Stimulated activated naive CD4-positive, alpha-beta T cell (primary cell): Measurements from ENCODE around the gene HOXD4.

ENCODE experiments used
- DNase-seq, 6 experiments: peaks; one replicate each; lab custom pipeline; 2025; lab: John Stamatoyannopoulos, UW

The HOXD4 gene

DNA sequence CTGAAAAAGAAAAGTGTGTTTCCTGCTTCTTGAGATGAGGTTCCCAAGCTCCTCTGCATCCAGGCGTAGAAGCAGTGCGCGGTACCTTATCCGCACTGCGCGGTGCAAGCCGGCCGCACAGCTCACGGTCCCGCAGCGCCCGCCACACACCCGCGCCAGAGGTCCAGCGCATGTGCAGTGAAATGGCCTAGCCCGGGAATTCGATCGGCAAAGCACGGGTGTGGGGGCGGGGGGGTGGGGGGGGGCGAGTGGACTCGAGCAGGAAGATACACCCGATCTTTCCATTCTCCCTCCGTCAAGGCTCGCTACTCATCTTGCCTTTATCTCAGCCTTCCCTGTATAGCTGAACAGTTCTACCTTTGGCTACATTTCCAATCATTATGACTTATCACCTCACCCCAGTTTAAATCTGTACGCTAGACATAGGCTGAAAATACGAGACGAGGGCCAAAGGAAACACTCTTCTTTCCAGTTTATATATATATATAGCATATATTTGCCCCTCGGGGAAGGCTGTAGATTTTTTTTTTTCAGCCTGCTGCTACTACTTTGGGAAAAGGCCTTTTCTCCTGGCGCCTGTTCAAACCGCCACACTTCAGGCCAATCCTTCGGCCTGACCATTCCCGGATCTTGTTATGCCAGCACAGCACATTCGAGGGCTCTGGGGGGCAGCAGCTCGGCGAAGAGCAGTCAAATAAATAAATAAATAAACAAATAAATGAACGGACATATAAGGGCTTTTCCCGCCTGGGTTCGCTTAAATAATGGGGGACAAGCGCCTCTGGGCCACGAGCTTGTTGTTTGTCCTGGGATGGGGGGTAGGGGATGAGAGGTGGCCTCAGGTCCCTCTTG, 11.5 kb upstream of the HOXD4 start:
- no peak for DNase-seq

DNA sequence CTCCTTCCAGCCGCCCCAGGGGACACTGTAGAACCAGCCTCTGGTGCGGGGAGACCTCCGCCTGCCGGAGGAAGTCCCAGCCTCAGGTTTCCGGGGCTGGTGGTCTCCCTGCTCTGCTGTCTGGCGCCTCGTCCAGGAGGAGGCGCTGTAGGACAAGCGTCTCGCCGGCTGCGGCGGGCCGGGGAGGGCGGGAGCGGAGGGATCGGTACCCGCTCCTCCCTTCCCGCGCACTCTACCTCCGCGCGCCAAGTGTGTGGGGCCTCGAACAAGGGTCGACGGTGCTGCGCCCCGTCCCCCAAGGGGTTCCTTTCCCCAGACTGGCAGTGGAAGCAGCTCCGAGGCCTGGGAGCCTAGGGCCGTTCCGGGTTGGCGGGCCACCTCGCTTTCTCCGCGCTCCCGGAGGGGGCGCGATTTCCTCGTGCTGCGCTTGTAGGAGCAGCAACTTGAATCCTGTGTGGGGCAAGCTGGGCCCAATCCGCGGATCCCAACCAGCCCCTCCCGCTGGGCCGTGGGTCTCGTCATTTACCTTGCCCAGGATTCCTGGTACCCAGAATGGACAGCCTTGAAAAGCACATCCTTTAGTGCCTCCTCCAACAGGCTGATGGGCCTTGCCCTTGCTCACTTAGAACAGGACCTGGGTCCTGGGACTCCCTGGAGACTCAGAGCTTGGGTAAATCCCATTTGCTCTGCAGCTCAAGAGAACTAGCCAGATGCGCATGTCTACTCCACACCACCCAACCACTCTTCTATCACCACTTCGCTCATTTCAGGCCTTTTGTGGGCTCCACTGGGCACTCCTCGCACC, 10.6 kb upstream of the HOXD4 start:
- DNase-seq: peak; percentile 37 to 57 (median 46)

DNA sequence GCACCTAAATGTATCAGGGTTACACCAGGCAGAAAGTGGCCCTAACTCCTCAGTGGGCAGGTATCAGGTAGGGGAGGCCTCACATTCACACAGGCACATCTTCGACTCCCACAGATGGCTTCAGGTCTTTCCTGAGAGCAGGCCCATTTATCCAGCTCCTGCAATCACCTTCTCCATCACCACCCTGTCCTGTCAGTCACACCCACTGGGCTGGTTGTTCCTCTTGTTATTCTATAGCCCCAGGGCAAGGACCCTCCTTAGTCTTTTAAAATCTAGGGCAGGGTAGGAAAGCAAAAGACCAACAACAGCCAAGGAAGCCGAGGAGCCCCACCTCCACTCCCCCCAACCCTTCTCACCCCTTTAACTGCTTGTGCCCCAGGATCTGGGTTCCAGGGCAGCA, 9.1 kb upstream of the HOXD4 start:
- no peak for DNase-seq

DNA sequence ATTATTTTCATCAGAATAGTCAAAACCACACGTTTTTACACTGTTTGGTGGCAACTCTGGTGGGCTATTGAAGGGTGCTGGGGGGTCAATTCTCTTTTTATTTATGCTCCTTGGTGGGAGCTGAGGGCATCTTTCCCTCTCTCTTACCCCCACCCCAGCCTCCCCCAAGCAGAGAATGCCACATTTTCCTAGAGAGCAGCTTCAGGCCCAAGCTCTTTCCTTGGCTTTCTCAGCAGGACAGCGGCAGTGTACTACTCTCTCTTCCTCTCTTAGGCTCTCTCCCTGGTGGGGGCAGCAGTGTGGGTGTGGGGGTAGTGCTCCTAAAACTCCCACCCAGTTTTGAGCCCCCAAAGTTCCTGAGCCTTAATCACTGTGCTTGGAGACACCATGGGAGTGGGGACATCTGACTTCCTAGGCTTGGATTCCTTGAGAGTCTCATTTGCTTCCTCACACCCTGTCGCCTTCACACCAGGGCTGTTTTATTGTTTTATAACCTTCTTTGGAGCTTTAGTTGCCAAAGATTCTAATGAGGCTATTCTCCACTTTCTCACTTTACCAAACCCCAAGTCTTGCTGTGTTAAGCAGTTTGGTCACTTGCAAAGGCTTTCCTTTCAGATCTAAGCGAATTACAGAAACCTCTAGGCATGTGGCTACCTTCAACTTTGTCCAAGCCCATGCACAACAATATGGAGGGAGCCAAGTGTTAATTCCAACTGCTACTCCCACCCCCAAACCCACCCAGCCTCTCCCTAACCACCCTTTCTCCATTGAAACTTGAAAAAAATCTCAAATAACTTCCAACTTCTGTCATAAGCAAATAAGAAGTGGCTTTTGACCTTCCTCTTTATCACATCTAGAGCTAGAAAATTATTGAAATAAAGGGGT, 6.0 kb upstream of the HOXD4 start:
- DNase-seq: no peak

DNA sequence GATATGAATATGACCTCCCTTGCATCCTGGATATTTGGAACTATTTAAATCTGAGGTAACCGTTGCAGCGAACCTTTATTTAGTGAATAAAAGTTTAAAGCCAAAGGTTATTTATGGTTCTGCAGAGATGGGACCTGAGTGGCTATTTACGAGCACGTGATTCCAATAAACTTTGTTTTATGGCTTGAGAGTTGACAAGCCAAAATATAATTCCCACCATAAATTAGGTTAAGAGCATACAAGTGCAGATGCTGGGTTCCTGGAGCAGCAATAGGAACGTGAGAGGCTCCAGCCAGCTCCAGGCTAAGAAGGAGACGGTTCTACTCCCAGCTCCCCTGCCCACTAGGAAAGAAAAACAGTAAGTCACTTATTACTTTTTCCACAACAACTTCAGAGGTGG, 5.2 kb upstream of the HOXD4 start:
- no peak for DNase-seq

DNA sequence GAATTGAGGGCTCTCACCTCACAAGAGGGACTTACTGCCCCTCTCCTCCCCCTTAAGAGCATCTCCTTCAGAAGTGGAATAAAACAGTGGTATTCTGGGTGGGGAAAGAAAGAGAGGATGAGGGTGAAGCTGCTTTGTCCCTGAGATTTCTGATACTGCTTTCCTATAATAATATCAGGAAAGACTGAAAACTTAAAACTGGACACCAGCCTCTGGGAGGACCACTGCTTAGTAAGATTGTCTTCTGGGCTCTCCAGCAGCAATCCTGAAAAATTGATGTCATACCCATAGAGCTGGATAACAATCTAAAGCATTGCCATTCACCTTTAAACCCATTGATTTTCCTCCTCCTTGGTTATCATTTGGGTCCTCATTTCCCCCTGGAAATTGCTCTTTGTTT, 4.7 kb upstream of the HOXD4 start:
- no peak for DNase-seq

DNA sequence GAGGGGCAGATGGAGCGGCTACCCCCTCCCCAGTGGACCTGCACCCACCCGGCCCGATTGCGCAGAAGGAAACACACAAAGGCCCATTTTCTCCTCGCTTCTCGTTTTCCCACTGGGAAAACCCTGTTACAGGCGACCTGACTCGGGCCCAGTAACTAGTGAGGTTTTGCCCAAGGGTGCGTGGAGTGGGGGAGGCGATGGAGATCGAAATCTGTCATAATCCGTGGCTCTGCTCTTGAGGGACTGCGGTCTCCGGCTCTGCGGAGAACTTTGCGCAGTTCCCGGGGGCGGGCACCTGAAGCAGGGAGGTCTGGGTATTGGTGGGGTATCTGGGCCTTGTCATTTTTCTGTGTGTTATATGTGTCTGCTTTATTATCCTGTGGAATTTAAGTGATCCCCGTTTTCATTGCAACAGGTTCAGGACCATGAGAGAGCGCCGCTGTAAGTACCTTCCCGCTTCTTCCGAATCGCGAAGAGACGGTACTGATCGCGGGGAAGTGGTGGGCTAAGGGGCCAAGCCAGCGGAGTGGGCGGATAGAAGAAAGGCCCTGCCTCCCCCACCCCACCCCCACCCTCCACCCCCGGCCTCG, 4.0 kb upstream of the HOXD4 start:
- DNase-seq: no peak

DNA sequence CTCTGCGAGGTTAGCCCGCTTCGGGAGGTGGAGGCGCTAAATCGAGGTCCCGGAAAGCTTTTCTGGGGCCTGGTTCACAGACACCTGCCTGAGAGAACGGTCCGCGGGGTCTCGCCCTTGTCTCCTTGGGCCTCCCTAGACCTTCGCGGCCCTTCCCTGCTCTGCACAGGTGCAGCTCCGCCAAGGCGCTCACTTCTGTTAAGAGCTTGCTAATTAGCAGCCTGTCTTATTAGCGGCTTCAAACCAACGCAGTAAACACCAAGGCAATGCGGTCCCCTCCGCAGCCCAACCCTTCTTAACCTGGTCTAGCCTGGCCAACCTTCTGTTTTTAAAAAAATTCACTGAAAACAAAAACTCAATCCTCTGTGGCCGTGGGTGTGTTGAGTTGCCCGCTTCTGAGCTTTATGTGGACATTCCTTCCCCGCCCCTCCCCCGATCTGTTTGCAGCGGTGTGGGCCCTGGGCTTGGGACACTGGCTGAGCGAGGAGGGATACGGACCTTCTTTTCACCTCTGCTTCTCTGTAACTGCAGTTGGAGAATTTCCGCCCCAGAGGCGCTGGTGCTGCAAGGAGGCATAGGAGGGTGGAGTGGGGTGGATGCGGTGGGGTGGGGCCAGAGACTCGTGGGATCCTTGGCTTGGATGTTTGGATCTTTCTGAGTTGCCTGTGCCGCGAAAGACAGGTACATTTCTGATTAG, 3.4 kb upstream of the HOXD4 start:
- no peak for DNase-seq

DNA sequence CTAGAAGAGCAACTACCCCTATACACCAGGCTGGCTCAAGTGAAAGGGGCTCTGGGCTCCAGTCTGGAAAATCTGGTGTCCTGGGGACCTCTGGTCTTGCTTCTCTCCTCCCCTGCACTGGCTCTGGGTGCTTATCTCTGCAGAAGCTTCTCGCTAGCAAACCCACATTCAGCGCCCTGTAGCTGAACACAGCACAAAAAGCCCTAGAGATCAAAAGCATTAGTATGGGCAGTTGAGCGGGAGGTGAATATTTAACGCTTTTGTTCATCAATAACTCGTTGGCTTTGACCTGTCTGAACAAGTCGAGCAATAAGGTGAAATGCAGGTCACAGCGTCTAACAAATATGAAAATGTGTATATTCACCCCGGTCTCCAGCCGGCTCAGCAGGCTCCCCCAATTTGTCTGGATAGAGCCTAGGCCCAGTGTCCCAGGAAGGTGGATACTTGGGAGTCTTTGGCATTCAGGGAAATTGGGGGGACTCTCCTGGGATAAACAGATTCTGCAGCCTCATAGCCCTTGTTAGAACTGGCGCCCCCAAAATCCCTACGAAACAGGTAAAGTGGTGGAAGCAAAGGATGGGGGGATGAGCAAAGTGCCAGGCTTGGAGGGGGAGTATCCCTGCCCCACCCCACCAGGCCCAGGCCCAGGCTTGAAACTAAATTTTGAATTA, 2.5 kb upstream of the HOXD4 start:
- no peak for DNase-seq

DNA sequence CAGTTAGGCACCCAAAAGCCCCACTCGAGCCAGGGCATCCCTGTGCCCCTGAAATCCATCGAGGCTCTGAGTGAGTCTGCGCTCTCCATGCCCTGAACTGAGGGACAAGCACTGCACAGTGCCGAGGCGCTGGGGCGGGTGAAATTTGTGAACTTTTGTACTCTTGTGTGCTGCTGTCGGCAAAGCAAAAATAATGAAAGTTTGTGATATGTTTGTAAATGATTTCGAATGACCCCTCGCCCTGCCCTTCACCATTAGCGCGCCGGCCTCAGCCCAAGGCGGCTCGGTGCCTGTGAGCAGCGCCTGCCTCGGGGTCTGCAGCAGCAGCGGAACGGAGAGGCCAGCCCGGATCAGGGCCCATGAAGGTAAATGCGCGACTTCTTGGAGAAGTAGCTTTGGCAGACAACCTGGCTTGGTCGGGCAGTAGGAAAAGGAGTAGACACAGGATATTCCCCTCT, 1.8 kb upstream of the HOXD4 start:
- DNase-seq: no peak

DNA sequence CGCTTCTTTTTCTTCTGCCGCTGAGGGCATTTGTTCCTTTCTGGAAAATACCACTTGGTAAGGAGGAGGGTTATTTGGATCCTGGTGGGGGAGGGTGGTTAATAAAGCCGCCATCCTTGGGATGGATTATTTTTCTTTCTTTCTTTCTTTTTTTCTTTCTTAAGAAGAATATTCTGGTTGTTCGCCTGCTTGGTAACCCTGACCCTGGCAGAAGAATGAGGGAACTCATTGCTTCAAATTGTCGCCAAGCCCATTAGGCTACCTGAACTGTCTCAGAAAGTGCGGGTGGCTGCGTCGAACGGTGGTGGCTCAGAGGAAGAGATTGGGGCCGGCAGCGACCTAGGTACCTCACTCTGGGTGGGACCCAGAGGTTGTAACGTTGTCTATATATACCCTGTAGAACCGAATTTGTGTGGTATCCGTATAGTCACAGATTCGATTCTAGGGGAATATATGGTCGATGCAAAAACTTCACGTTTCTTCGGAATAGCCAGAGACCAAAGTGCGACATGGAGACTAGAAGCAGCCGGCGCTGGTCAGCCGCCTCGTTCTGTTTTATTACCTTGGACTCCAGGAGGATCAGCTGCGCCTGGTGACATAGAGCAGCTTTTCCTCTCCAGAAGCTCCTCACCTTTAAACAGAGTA, 1.3 kb upstream of the HOXD4 start:
- no peak for DNase-seq

DNA sequence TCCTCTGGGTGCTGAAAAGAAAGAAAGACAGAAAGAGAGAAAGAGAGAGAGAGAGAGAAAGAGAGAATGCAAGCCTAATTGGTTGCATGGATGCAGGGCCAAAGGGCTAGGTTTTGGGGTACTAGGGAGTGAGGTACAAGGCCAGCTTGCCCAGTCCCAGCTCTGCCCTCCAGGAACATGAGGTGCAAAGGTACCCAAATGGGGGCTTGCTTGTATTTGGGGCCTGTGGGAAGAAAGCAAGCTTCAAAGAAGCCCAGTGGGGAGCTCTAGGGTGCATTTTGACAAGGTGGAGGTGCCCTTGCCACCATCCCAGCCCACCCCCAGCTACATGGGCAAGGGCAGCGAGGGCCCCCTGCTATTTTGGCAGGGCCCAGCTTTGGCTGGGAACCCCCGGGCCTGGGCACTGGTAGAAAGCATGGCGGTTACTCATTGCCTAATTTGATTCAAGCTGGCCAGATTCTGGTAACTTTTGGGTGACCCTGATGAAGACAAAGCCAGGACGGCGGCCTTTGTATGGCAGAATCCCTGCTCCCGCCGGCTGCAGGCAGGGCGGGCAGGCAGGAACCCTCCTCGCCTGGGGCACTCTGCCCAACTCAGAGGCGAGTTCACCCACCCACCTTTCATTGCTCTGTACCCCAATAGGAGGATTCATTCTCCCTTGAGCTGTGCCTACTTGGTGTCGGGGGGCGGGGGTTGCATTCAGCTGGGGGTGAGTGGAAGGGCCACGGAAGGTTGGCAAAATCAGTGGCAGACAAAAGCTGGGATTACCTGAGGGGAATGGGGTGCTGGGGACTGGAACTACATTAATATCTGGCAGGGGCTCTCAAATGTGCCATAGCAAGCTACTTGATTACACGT, 537 bp upstream of the HOXD4 start:
- DNase-seq: no peak

DNA sequence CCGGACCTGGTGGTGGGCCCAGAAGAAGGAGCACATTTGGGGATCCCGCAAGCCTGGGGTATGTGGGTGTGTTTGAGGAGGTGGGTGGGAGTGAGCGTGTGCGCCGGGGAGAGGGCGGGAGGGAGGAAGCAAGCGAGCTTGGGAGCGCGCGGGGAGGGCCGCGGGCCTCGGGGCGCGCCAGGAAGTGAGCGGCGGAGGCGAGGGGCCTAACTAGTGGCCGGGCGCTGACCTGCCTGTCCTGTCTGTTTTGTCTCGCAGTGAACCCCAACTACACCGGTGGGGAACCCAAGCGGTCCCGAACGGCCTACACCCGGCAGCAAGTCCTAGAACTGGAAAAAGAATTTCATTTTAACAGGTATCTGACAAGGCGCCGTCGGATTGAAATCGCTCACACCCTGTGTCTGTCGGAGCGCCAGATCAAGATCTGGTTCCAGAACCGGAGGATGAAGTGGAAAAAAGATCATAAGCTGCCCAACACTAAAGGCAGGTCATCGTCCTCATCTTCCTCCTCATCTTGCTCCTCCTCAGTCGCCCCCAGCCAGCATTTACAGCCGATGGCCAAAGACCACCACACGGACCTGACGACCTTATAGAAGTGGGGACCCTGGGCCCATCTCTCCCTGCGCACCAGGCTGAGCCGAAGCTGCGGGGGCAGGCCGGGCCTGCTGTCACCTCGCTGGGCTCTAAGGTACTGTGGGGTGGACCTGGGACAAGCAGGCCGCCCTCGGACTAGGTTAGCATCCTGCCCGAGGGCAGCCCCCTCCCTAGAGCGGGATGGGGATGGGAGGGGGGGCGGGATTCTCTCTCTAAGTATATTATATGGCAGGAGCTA, 1.2 kb downstream of the HOXD4 start:
- DNase-seq: no peak

DNA sequence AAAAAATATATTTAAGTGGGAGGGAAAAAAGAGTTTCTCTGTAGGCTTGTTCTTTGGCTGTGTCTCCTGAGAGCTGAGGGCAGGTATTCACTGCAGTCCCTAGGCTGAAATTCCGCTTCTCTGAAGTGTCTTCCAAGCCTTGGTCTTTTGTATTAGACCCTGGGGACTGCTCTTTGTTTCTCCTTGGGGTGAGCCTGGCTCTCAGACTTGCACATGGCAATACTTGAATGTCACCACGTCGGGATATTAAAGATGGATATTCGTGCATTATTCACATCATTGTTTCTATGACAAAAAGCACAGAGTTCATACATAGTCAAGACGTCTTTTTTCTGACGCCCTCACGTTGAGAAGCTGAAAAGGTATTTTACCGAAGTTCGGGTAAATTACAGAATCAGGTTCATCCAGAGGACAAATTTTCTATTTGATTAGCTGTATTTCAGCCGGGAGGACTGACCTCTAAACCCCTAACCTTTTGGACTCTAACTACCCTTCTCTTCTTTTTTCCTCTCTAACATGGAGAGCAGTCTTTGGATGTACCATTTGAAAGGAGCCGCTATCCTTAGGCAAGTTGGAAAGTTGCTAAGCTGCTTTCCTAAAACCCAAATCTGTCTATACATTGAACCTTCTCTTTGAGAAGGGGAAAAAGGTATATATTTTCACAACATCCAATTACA, 3.4 kb downstream of the HOXD4 start:
- DNase-seq: no peak

DNA sequence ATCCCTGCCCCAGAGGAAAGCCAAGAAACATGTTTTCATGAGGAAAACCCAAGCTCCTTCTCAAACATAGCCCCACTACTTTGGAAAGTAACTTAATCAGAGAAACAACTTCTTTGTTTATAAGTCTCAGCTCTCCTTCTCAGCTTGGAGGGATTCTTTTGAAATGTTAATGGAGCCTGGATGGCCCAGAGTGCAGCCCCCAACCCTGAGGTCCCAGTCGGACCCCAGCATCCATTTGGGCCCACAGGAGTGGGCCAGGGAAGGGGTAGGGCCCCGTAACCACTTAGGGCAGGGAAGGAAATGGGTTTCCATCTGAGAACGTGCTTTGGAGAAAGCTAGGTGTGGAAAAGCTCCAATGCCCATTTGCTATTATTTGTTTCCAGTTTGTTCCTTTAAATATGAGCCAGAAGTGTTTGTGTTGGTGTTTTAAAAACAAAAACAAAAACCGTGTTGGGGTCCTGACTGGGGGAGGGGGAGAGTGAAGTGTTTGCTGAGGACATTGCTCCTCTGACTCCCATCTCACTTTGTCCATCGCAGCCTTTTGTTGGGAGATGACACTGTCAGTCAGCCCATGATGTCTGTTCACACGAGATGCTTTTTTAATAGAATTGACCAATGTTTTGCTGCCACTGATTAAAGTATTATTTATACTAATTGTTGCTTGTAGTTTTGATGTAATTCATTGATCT, 4.2 kb downstream of the HOXD4 start:
- DNase-seq: no peak

DNA sequence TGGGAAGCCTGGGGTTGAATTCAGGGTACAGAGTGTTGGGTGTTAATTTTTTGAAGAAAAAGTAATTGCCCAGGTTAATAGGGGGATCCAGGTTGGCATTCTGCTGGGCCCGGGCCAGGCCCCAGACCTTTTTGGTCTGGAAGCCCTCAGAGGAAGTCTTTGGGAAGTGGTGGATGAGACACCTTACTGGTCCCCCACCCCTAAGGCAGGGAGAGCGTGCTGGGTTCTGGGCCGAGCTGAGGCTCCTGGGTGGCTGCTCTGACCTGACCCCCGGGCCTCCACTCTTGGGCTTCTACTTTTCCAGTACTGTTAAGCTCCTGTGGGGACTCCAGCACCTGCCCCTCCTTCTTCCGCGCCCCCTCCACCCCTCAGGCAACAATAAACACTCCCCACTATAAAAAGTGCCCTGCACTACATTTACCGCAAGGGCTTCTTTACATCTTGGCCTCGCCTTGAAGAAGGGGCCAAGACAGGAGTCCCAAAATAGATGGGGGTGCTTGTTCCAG, 5.0 kb downstream of the HOXD4 start:
- DNase-seq: no peak
